ENCODE measurements around the gene C2orf69.

C2orf69 gene

GRCh38 chr2:199911052-199911876, at the start of gene C2orf69:
C2orf69 (plus strand) TSS chr2:199911293; CDS start chr2:199911439, 146 bp downstream.
- Histone ChIP-seq H3F3A (ENCODE audit: insufficient read depth) (no peaks in the 10 kb centered on the region; the same call in 1 of the 2 replicates), H3K27me3 (ENCODE audit: low read length) (no peaks in the 10 kb centered on the region), H4K20me1 (ENCODE audit: low read depth, low read length) (peaks cover 3% of the 10 kb centered on the region; the same call in 1 of the 2 replicates), H2AFZ (ENCODE audit: low read depth, low read length, severe bottlenecking) (peak within 1 kb of the TSS; percentile 89), H3K9ac (ENCODE audit: low read length) (peak within 1 kb of the TSS; percentile 94), H3K79me2 (ENCODE audit: insufficient read depth, low read length) (peaks cover 54% of the 10 kb centered on the region), H3K4me2 (ENCODE audit: low read depth, low read length, poor library complexity, severe bottlenecking) (peak within 1 kb of the TSS; percentile 97), H3K4me3 (ENCODE audit: insufficient read depth, low read length, poor library complexity, severe bottlenecking) (peak within 1 kb of the TSS; percentile 97), H3K36me3 (ENCODE audit: low read length) (peaks cover 22% of the 10 kb centered on the region), H3K9me2 (replicated peaks; ENCODE audit: insufficient read depth, low read length) (no peaks in the 10 kb centered on the region), H3K9me3 (ENCODE audit: insufficient read depth, low read length) (peaks cover under 1% of the 10 kb centered on the region; the same call in 1 of the 2 replicates), H3K27ac (ENCODE audit: low read depth, low read length) (peak within 1 kb of the TSS; percentile 69)
- no peak for TF ChIP-seq CTCF (IDR thresholded peaks at IDR 0.05; ENCODE audit: insufficient read depth, low read length, poor library complexity, severe bottlenecking)
- no peak for TF ChIP-seq EZH2phosphoT487 (conservative IDR thresholded peaks at IDR 0.05; ENCODE audit: low read length)

GRCh38 chr2:199862788-199863187, 48.3 kb upstream of the C2orf69 start:
- Histone ChIP-seq H4K20me1 (ENCODE audit: low read depth, low read length) (no peaks in the 10 kb centered on the region), H3K27ac (ENCODE audit: low read depth, low read length) (no peak overlapping the region), H3F3A (ENCODE audit: insufficient read depth) (no peaks in the 10 kb centered on the region), H3K4me2 (ENCODE audit: low read depth, low read length, poor library complexity, severe bottlenecking) (no peak overlapping the region), H3K9me2 (replicated peaks; ENCODE audit: insufficient read depth, low read length) (no peaks in the 10 kb centered on the region), H3K79me2 (ENCODE audit: insufficient read depth, low read length) (no peaks in the 10 kb centered on the region), H3K27me3 (ENCODE audit: low read length) (no peaks in the 10 kb centered on the region), H3K9me3 (ENCODE audit: insufficient read depth, low read length) (no peaks in the 10 kb centered on the region), H3K9ac (ENCODE audit: low read length) (no peak overlapping the region), H3K36me3 (ENCODE audit: low read length) (no peaks in the 10 kb centered on the region), H2AFZ (ENCODE audit: low read depth, low read length, severe bottlenecking) (no peak overlapping the region), H3K4me3 (ENCODE audit: insufficient read depth, low read length, poor library complexity, severe bottlenecking) (no peak overlapping the region)
- no peak for TF ChIP-seq CTCF (IDR thresholded peaks at IDR 0.05; ENCODE audit: insufficient read depth, low read length, poor library complexity, severe bottlenecking)

GRCh38 chr2:199865905-199866304, 45.2 kb upstream of the C2orf69 start:
- H3K9ac ChIP-seq (ENCODE audit: low read length), result no peak overlapping the region
- H3K9me3 ChIP-seq (ENCODE audit: insufficient read depth, low read length), result no peaks in the 10 kb centered on the region
- H4K20me1 ChIP-seq (ENCODE audit: low read depth, low read length), result no peaks in the 10 kb centered on the region
- H3F3A ChIP-seq (ENCODE audit: insufficient read depth), result no peaks in the 10 kb centered on the region
- no peaks in the 10 kb centered on the region for H3K79me2 ChIP-seq (ENCODE audit: insufficient read depth, low read length)
- no peak overlapping the region for H3K27ac ChIP-seq (ENCODE audit: low read depth, low read length)
- no peaks in the 10 kb centered on the region for H3K9me2 ChIP-seq (replicated peaks; ENCODE audit: insufficient read depth, low read length)
- H2AFZ ChIP-seq (ENCODE audit: low read depth, low read length, severe bottlenecking), result no peak overlapping the region
- no peaks in the 10 kb centered on the region for H3K27me3 ChIP-seq (ENCODE audit: low read length)
- TF ChIP-seq CTCF (IDR thresholded peaks at IDR 0.05; ENCODE audit: insufficient read depth, low read length, poor library complexity, severe bottlenecking), result no peak
- TF ChIP-seq EZH2phosphoT487 (conservative IDR thresholded peaks at IDR 0.05; ENCODE audit: low read length), result no peak
- no peaks in the 10 kb centered on the region for H3K36me3 ChIP-seq (ENCODE audit: low read length)
- no peak overlapping the region for H3K4me2 ChIP-seq (ENCODE audit: low read depth, low read length, poor library complexity, severe bottlenecking)
- H3K4me3 ChIP-seq (ENCODE audit: insufficient read depth, low read length, poor library complexity, severe bottlenecking), result no peak overlapping the region

Data from SU-DHL-6 (cell line).